Fibroblast of peridontal ligament (primary cell): ENCODE data around the gene SUSD4.
"Not testable (repeated sequence)": the region's sequence is repeated elsewhere in the genome, so short reads cannot be mapped to it uniquely, and the experiment has no call there.

Experiments
- DNase-seq: peaks from one replicate; pipeline ENCODE4 v3.0.0-alpha.2; 2010; ENCODE audit errors: extremely low read depth

The SUSD4 gene

DNA sequence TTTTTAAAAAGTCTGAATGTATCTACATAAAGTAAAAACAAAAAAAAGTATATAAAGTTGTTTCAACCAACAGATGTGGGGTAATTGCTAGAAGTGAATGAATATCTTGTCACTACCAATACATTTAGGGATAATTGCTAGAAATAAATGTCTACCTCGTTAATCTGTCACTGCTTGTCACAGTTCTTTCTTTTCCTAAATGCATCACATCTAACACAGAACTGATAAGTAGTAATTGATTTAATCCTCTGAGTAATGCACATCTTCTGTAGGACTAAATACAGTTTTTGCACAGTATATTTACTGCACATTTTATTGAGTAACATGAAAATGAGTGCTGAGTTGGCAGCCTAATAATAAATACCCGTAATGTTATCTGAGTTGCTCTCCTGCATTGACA, 72.2 kb downstream of the SUSD4 start:
- no peak for DNase-seq

DNA sequence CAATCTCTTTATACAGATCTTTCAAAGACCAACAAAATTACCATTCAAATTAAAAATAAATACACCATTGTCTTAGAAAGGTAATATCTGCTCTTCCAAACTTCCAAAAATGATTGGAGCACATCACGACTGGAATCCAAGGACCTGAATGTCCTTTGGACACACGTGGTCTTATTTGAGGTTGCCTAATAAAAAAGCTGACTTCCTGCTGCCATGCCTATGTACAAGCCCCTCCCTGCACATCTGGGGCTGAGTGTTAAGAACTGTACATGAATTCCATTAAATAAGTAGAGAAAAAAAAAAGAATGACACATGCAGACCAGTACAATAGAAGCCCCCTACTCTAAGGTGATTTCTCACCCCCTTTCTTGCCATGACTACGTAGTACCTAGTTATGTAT, 73.6 kb downstream of the SUSD4 start:
- DNase-seq, result no peak

DNA sequence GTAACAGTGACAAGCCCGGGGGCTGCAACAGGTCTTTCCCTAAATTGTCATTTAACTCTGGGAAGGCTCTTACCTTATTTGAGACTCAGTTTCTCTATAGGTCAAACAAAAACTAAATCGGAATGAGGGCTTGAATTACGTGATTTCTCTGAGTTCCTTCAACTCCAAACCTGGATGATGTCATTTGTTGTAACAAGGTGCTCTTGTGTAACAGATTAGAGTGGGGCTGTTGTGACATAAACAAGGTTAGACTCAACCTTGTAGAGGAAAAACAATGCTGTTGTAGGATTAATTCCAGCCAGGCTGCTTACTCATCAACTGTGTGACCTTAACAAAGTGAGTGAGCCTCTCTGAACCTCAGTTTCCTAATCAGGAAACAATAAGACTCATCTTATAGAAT, 74.4 kb downstream of the SUSD4 start:
- DNase-seq, result no peak

DNA sequence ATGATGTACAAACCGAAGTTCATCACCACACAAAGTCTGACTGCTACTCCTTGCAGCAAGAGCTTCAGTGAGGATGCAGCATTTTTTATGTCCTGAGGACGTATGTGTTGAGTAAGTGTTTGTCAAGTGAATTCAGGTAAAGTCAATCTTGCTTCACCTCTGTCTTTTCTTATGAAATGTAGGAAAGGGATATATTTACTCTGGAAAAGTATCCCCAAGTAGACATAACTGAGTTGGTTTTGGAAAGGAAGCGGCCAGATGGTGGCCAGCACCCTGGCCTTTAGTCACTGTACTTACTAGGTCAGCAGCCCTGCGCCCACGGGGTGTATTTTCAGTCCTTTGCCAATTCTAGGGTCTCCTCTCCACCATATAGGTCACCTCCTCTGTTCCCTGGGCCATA, 75.2 kb downstream of the SUSD4 start:
- DNase-seq, result no peak

GRCh38 chr1:223285452-223285851, 78.5 kb downstream of the SUSD4 start:
- DNase-seq, result no peak

DNA sequence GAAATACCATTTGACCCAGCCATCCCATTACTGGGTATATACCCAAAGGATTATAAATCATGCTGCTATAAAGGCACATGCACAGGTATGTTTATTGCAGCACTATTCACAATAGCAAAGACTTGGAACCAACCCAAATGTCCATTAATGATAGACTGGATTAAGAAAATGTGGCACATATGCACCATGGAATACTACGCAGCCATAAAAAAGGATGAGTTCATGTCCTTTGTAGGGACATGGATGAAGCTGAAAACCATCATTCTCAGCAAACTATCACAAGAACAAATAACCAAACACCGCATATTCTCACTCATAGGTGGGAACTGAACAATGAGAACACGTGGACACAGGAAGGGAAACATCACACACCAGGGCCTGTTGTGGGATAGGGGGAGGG, 80.3 kb downstream of the SUSD4 start:
- not testable (repeated sequence) for DNase-seq

- DNase-seq, result not testable (repeated sequence)
Observed at GRCh38 chr1:223278311-223278710, 85.7 kb downstream of the SUSD4 start.

- no peak for DNase-seq
Observed at GRCh38 chr1:223276029-223276428, 87.9 kb downstream of the SUSD4 start.

DNA sequence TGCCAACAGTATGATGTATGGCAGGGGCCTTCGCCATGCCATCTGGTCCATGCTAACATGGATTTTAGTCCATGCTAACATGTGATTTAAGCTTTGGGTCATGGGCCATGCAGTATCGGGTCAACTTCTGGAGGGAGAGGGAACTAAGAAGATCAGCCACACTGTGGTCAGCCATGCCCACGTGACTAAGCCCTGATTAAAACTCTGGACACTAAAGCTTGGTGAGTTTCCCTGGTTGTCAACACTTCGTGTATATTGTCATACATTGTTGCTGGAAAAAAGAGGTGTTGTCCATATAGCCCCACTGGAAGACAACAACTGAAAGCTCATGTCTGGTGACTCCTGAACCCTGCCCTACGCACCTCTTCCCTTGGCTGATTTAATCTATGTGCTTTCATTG, 90.5 kb downstream of the SUSD4 start:
- DNase-seq, result no peak

GRCh38 chr1:223271085-223271781, 92.7 kb downstream of the SUSD4 start:
- no peak for DNase-seq

GRCh38 chr1:223270155-223270554, 93.8 kb downstream of the SUSD4 start:
- no peak for DNase-seq

DNA sequence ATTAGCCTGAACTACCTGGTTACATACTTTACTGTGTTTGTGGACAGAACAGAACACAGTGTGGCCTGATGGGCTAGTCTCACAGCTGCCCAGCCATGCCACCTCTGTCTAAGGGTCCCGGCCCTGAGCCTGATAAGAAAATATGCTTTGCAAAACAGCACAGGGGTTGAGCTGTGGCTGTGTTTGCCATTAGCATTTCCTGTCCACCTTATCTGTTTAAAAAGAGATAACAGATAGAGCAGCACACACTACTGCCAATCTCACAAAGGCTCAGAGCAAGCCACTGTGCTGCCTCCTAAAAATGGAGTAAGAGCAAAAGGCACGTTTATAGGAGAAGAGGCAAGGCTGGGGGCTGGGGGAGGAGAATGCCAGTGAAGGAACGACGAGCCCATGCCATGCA, 95.0 kb downstream of the SUSD4 start:
- DNase-seq, result no peak

- no peak for DNase-seq
Observed at GRCh38 chr1:223266632-223267172, 97.3 kb downstream of the SUSD4 start.

GRCh38 chr1:223264983-223265908, 98.7 kb downstream of the SUSD4 start:
- no peak for DNase-seq

GRCh38 chr1:223264529-223264928, 99.4 kb downstream of the SUSD4 start:
- no peak for DNase-seq

- DNase-seq, result no peak
Observed at GRCh38 chr1:223261914-223262313, 102.1 kb downstream of the SUSD4 start.

DNA sequence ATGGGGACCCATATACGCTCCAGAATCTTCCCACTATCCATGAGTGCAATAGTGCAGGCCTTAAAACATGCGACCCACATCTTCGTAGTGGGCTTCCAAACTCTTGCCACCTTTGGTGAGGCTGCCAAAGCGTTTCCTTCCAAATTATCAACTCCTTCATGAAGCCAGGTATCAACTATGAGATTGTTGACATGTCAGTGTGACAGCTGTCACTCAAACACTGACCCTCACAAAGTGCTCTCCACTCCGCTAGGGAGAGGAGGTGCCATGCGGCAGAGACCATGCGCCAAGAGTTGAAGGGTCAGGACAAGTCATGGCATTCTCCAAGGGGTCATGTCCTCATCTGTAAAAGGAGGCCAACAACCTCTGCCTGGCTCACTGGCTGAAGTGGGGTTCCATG, 103.3 kb downstream of the SUSD4 start:
- no peak for DNase-seq

DNA sequence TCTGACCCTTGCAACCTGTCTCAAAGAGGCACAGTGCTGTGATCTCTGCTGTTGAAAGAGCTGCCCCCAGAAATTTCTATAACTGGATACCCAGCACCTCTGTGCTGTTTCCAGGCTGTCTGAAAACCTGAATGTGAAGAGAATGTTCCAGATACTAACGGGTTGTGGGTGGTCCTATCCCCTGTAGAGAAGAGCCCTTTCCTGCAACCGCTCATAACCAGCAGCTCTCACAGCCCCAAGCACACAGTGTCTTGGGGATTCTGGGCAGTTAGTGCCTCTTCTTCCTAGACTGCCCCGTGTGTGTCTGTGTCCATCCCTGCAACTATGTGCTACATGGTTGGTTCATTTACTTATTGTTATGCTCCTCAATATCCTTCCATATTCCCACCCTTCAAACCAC, 104.5 kb downstream of the SUSD4 start:
- DNase-seq, result no peak

GRCh38 chr1:223258751-223259198, 105.2 kb downstream of the SUSD4 start:
- peak; percentile 56 for DNase-seq

DNA sequence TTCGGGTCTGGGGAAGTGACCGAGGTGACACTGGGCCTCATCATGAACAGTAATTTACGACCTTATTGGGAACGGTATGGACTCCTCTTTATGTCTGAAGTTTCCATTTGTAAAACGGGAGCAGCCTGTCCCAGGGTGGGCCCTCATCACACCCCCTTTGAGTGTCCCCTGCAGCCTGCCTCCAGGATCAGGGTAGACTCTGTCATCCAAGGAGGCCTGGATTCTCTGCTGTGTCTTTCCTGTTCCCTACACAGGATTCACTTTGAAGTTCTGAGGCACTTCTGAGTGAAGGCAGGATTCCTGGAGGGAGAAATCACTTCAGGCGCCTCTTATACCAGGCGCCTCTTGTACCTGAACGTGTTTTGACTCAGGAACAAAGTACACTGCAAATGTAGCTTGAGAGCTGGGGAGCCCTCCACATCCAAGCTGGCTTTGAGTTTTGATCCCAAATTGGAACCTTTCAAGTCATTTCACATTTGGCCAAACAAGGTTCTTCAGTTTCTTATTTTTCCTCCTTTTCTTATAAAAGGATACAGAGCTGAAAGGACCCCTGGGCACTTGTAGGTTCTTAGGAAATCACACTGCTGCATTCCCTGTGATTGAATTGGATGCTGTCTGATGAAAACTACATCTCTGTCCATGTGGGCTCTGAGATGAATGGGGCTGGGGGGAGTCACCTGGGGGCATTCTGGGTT, 106.0 kb downstream of the SUSD4 start:
- DNase-seq, result no peak

DNA sequence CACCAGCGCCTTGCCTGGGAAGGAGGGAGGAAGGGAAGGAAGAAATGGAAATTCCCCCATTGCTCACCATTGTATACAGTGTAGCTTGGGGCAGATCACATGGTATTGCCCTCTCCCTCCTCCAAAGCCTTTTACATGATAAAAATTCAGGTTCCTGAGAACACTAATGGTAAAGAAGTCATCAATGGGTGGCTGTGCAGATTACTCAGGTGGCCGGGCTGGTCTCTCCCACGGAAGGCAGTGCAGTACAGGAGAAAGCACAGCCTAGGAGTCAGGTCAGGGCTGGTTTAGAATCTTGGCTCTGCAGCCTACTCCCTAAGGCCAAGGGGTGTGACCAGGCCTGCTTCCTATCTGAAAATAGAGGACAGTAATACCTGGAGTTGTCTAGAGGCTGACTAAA, 107.9 kb downstream of the SUSD4 start:
- no peak for DNase-seq

DNA sequence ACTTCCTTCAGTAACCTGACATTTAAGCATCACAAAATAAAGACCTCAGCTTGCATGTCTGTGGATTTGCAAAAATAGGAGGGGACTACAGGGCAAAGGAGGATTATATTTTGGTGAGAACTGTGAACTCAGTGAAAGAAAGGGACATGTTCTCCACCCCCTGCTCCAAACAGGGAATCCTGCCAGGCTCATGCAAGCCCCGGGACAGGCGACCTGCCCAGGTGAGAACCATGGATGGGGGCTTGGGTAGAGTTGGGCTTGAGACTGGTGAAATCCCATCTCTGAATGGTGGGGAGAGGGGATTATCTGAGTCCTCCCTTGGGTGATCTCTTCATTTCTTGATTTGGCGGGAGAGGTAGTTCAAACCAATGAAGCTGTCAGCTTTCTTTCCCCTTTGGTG, 110.1 kb downstream of the SUSD4 start:
- no peak for DNase-seq
